Subcutaneous abdominal adipose tissue (tissue), 5 donors: Measurements from ENCODE around the gene LYAR.

ENCODE experiments used
- H3K27ac ChIP-seq: one replicate; pipeline ENCODE4 v1.7.0; 2013; ENCODE audit warnings: low read depth, mild to moderate bottlenecking, inconsistent platforms, low read length, moderate library complexity
- H3K27me3 ChIP-seq, 5 donors: one replicate each; pipeline ENCODE4 v1.7.0; 2013; ENCODE audit warnings: low read length in 5 of 5, inconsistent platforms in 1 of 5; ENCODE audit not compliant: control insufficient read depth in 5 of 5, insufficient read depth in 4 of 5
- H3K36me3 ChIP-seq, 5 donors: one replicate each; pipeline ENCODE4 v1.7.0; 2013; ENCODE audit warnings: low read length in 5 of 5; ENCODE audit not compliant: control insufficient read depth in 5 of 5, insufficient read depth in 5 of 5
- H3K4me1 ChIP-seq, 5 donors: one replicate each; pipeline ENCODE4 v1.7.0; 2013; ENCODE audit warnings: low read length in 5 of 5, mild to moderate bottlenecking in 3 of 5, moderate library complexity in 1 of 5; ENCODE audit not compliant: control insufficient read depth in 5 of 5, insufficient read depth in 5 of 5
- H3K4me3 ChIP-seq, 5 donors: one replicate each; pipeline ENCODE4 v1.7.0; 2013; ENCODE audit warnings: low read length in 5 of 5, low read depth in 1 of 5
- H3K9ac ChIP-seq, 5 donors: one replicate each; pipeline ENCODE4 v1.7.0; 2013; ENCODE audit warnings: low read length in 5 of 5, mild to moderate bottlenecking in 4 of 5, moderate library complexity in 3 of 5
- H3K9me3 ChIP-seq, 5 donors: one replicate each; pipeline ENCODE4 v1.7.0; 2013; ENCODE audit warnings: low read length in 5 of 5; ENCODE audit not compliant: control insufficient read depth in 5 of 5
- donor health status: healthy.
- donor health status: healthy.
- donor health status: healthy.
- donor health status: healthy.
- donor health status: healthy.

The LYAR gene

DNA sequence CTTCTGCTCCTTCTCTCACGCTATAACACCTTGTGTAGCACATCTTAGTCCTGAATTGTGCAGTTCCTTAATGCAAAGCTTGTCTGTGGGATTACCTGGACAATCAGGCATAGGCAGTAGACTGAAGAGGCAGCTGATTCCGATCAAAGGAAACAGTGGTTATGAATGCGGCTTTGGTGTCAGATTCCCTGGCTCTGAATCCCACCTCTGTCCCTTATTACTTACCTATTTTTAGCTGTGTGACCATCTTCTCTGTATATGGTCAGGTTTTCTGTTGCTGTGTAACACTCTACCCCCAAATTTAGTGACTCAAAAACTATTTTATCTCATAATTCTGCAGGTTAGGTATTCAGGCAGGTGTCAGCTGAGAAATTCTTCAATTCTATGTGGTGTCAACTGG, 3.3 kb upstream of the LYAR start:
- no peak overlapping the region for H3K4me3 ChIP-seq
- H3K4me1 ChIP-seq: peaks cover 6 to 27% (median 24%) of the 10 kb centered on the region in 5 donors
- no peaks in the 10 kb centered on the region for H3K27me3 ChIP-seq
- no peaks in the 10 kb centered on the region for H3K9me3 ChIP-seq
- H3K27ac ChIP-seq: no peak overlapping the region
- H3K9ac ChIP-seq: peak overlapping the region in 2 of 5 donors; percentile 25 to 42
- peaks cover 0 to 6% (median 0%) of the 10 kb centered on the region in 5 donors for H3K36me3 ChIP-seq

DNA sequence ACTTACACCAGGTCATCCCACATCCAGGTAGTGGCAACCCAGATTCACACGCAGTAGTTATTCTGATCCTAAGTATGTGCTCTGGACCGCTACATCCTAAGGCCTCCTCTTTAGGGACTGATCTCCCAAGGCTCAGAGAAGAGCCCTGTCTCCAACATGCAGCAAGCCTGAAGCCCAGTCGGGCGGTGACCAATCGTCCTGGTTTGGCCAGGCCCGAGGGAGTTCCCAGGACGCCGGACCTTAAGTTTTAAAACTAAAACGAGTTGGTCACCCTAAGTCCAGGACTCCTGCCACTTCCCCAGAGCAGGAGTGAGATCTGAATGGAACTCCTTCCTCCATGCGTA, 385 bp downstream of the LYAR start:
- H3K36me3 ChIP-seq: peaks cover 11 to 20% (median 13%) of the 10 kb centered on the region in 5 donors
- no peaks in the 10 kb centered on the region for H3K9me3 ChIP-seq
- H3K4me3 ChIP-seq: peak overlapping the region; percentile 91 to 98 (median 95)
- H3K4me1 ChIP-seq: peaks cover 6 to 27% (median 24%) of the 10 kb centered on the region in 5 donors
- peak overlapping the region; percentile 57 to 94 (median 81) for H3K9ac ChIP-seq
- no peaks in the 10 kb centered on the region for H3K27me3 ChIP-seq
- peak overlapping the region; percentile 63 for H3K27ac ChIP-seq

- Histone ChIP-seq H3K27ac (no peak overlapping the region), H3K9ac (peak overlapping the region in 4 of 5 donors; percentile 57 to 94 (median 80)), H3K4me1 (peaks cover 6 to 27% (median 24%) of the 10 kb centered on the region in 5 donors)
Observed at GRCh38 chr4:4289055-4289454, 899 bp downstream of the LYAR start.

DNA sequence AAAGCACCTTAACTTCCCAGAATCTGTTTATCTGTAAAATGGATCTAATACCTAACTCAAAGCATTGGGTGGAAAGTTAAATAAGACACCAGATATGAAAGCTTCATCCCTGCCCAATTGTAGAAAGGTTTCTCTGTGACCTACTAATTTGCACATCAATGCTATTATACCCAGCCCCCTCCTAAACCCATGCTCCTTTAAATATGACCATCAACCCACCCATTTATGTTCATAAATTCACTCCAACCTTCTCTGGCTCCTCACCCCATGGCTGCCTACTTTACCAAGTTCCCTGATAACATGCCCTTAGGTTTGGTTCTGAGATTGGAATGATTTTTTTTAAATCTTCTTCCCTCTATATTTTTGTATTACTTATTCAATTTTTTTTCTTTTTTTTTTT, 1.9 kb downstream of the LYAR start:
- Histone ChIP-seq H3K36me3 (peaks cover 11 to 28% (median 16%) of the 10 kb centered on the region in 5 donors), H3K4me3 (no peak overlapping the region), H3K9me3 (no peaks in the 10 kb centered on the region), H3K4me1 (peaks cover 6 to 27% (median 24%) of the 10 kb centered on the region in 5 donors), H3K9ac (no peak overlapping the region), H3K27me3 (no peaks in the 10 kb centered on the region), H3K27ac (no peak overlapping the region)

More at GRCh38 chr4:4289055-4289454, 899 bp downstream of the LYAR start:
- peak overlapping the region; percentile 91 to 98 (median 95) for H3K4me3 ChIP-seq
- H3K9me3 ChIP-seq: no peaks in the 10 kb centered on the region
- peaks cover 11 to 23% (median 13%) of the 10 kb centered on the region in 5 donors for H3K36me3 ChIP-seq
- H3K27me3 ChIP-seq: no peaks in the 10 kb centered on the region

GRCh38 chr4:4284827-4285618, 4.9 kb downstream of the LYAR start:
- H3K36me3 ChIP-seq: peaks cover 22 to 57% (median 38%) of the 10 kb centered on the region in 5 donors
- no peak overlapping the region for H3K9ac ChIP-seq
- no peak overlapping the region for H3K4me3 ChIP-seq
- peaks cover 3 to 15% (median 13%) of the 10 kb centered on the region in 5 donors for H3K4me1 ChIP-seq
- H3K9me3 ChIP-seq: no peaks in the 10 kb centered on the region
- no peak overlapping the region for H3K27ac ChIP-seq
- H3K27me3 ChIP-seq: no peaks in the 10 kb centered on the region

DNA sequence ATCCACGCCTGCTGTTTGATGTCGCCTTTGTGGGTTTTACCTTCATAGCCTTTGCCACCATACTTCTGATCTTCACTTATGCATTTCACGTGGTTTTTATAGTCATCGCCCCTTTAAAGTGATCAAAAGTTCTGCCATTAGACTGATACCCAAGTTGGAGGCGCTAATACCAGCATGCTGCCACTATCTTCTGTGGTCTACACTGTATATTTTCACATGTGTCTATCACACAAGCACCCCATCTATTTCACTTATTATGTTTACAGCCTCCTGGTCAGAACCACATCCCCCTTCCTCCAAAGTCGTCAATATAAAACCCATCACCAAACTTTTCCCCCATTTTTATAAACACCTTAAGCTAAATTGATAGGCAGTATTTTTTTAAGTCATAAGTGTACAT, 8.2 kb downstream of the LYAR start:
- H3K27me3 ChIP-seq: no peaks in the 10 kb centered on the region
- peaks cover 0 to 2% (median 0%) of the 10 kb centered on the region in 5 donors for H3K4me1 ChIP-seq
- no peak overlapping the region for H3K27ac ChIP-seq
- H3K4me3 ChIP-seq: no peak overlapping the region
- H3K9ac ChIP-seq: no peak overlapping the region
- peaks cover 38 to 86% (median 52%) of the 10 kb centered on the region in 5 donors for H3K36me3 ChIP-seq
- H3K9me3 ChIP-seq: no peaks in the 10 kb centered on the region

- no peaks in the 10 kb centered on the region for H3K27me3 ChIP-seq
- H3K27ac ChIP-seq: no peak overlapping the region
- H3K36me3 ChIP-seq: peaks cover 32 to 86% (median 64%) of the 10 kb centered on the region in 5 donors
- no peaks in the 10 kb centered on the region for H3K9me3 ChIP-seq
- H3K4me1 ChIP-seq: no peaks in the 10 kb centered on the region
- no peak overlapping the region for H3K9ac ChIP-seq
- H3K4me3 ChIP-seq: no peak overlapping the region
Observed at GRCh38 chr4:4277531-4277930, 12.4 kb downstream of the LYAR start.

- Histone ChIP-seq H3K36me3 (peaks cover 15 to 84% (median 65%) of the 10 kb centered on the region in 5 donors), H3K4me3 (no peak overlapping the region), H3K4me1 (no peaks in the 10 kb centered on the region)
Observed at GRCh38 chr4:4274226-4274625, 15.7 kb downstream of the LYAR start.

DNA sequence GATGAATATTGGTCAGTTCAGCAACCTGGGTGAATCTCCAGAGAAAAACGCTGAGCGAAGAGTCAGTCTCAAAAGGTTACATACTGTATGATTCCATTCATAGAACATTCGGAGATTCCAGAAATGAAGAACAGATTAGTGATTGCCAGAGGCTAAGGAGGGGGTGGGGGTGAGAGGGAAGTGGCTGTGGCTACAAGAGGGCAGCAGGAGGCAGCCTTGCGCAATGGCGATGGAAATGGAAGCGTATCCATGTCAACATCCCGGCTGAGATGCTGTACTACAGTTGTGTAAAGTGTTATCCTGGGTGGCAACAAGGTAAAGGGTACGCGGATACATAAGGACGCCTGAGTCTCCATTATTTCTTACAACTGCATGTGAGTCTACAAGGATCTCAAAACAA, 18.0 kb downstream of the LYAR start:
- no peaks in the 10 kb centered on the region for H3K9me3 ChIP-seq
- H3K36me3 ChIP-seq: peaks cover 10 to 77% (median 62%) of the 10 kb centered on the region in 5 donors
- H3K9ac ChIP-seq: no peak overlapping the region
- H3K27me3 ChIP-seq: no peaks in the 10 kb centered on the region
- H3K4me3 ChIP-seq: no peak overlapping the region
- no peak overlapping the region for H3K27ac ChIP-seq
- no peaks in the 10 kb centered on the region for H3K4me1 ChIP-seq

More at GRCh38 chr4:4274226-4274625, 15.7 kb downstream of the LYAR start:
- H3K27ac ChIP-seq: no peak overlapping the region
- H3K9me3 ChIP-seq: no peaks in the 10 kb centered on the region
- no peak overlapping the region for H3K9ac ChIP-seq
- no peaks in the 10 kb centered on the region for H3K27me3 ChIP-seq

DNA sequence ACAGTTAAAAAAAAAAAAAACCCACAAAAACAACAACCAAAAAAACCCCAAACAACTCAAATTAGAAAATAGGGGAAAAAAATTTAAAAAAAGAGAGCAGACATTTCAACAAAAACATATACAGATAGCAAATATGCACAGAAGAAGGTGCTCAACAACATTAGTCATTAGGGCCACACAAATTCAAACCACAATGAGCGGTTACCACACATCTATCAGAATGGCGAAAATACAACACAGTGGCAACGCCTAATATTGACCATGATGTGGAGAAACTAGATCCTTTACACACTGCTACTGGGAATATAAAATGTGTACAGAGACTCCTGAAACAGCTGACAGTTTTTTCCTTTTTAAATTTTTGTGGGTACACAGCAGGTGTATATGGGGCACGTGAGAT, 19.4 kb downstream of the LYAR start:
- no peaks in the 10 kb centered on the region for H3K4me1 ChIP-seq
- no peak overlapping the region for H3K9ac ChIP-seq
- peaks cover 10 to 73% (median 62%) of the 10 kb centered on the region in 5 donors for H3K36me3 ChIP-seq
- no peak overlapping the region for H3K27ac ChIP-seq
- no peak overlapping the region for H3K4me3 ChIP-seq
- no peaks in the 10 kb centered on the region for H3K9me3 ChIP-seq
- H3K27me3 ChIP-seq: no peaks in the 10 kb centered on the region
